ENCODE data around the gene ZBTB1. TPM values are rescaled to one million over a fixed set of nuclear protein-coding genes. Genes with fewer than 3 reads are reported as not detected.
A peak's percentile ranks its signal among the peaks of the same experiment; 100 is the strongest.
"Not testable (repeated sequence)": the region's sequence is repeated elsewhere in the genome, so short reads cannot be mapped to it uniquely, and the experiment has no call there.

ZBTB1 gene
- total and polyA plus RNA-seq, 9 of the 15 experiments (the other 6 are each of a cell fraction or from before 2014, with no cell fraction given): 2.3 to 16.5 (median 9.0) TPM

GRCh38 chr14:64558216-64558615 lies 53.6 kb downstream of the ZBTB1 start:
- POLR2A ChIA-PET; H4K20me1 ChIP-seq (replicated peaks; ENCODE audit: control insufficient read depth, insufficient read depth, low read length); FAIRE-seq; ATAC-seq; H3K79me2 ChIP-seq (ENCODE audit: control insufficient read depth, insufficient read depth, low read length); H3K4me3 ChIP-seq; H3K9ac ChIP-seq (ENCODE audit: insufficient read depth in 1 of 2, low read depth in 2 of 2, low read length in 2 of 2); H3K4me1 ChIP-seq (replicated peaks in 1 of 2; ENCODE audit: control insufficient read depth in 2 of 2, insufficient read depth in 2 of 2, low read length in 2 of 2); H3K9me3 ChIP-seq (replicated peaks; ENCODE audit: control insufficient read depth, insufficient read depth, low read depth, low read length); CTCF ChIA-PET (ENCODE audit: low intra/inter-chr PET ratio); in situ Hi-C loops (cut with MboI); H3K9me1 ChIP-seq (ENCODE audit: control insufficient read depth, insufficient read depth, low read length); H3K36me3 ChIP-seq (ENCODE audit: control insufficient read depth, insufficient read depth, low read length); BruUV-seq (replicated peaks); H2AFZ ChIP-seq (ENCODE audit: low read depth, low read length); DNase-seq (ENCODE audit: extremely low read depth in 1 of 4, low spot score in 3 of 4); H3K27ac ChIP-seq (ENCODE audit: extremely low read depth, low read depth, low read length); H3K4me2 ChIP-seq (ENCODE audit: insufficient read depth, low read length); intact Hi-C loops (cut with micrococcal nuclease): not testable (repeated sequence)
- H3K27me3 ChIP-seq (ENCODE audit: control insufficient read depth in 2 of 2, insufficient read depth in 2 of 2, low read length in 2 of 2): peaks cover 3 to 20% of the 10 kb centered on the region in 2 experiments; a peak in 3 of 5 replicates
- TF ChIP-seq ZNF121 (CRISPR knock-in tag; conservative IDR thresholded peaks at IDR 0.05): peak; percentile 37
- WGBS (ENCODE audit: insufficient coverage, low coverage, missing lambda C conversion rate): 0% methylated on average over 1 of the region's 2 CpGs

GRCh38 chr14:64561631-64562030 lies 57.1 kb downstream of the ZBTB1 start:
- Histone ChIP-seq H3K27ac (ENCODE audit: extremely low read depth, low read depth, low read length) (no peak overlapping the region), H4K20me1 (replicated peaks; ENCODE audit: control insufficient read depth, insufficient read depth, low read length) (no peaks in the 10 kb centered on the region), H2AFZ (ENCODE audit: low read depth, low read length) (no peak overlapping the region), H3K4me2 (ENCODE audit: insufficient read depth, low read length) (no peak overlapping the region), H3K9ac (ENCODE audit: insufficient read depth in 1 of 2, low read depth in 2 of 2, low read length in 2 of 2) (no peak overlapping the region), H3K79me2 (ENCODE audit: control insufficient read depth, insufficient read depth, low read length) (no peaks in the 10 kb centered on the region), H3K9me1 (ENCODE audit: control insufficient read depth, insufficient read depth, low read length) (no peaks in the 10 kb centered on the region), H3K9me3 (replicated peaks; ENCODE audit: control insufficient read depth, insufficient read depth, low read depth, low read length) (no peaks in the 10 kb centered on the region), H3K4me1 (replicated peaks in 1 of 2; ENCODE audit: control insufficient read depth in 2 of 2, insufficient read depth in 2 of 2, low read length in 2 of 2) (no peaks in the 10 kb centered on the region), H3K27me3 (ENCODE audit: control insufficient read depth in 2 of 2, insufficient read depth in 2 of 2, low read length in 2 of 2) (peaks cover 8 to 18% of the 10 kb centered on the region in 2 experiments; a peak in 4 of 5 replicates), H3K4me3 (no peak overlapping the region), H3K36me3 (ENCODE audit: control insufficient read depth, insufficient read depth, low read length) (no peaks in the 10 kb centered on the region)
- ChIA-PET POLR2A (no interaction called here), CTCF (ENCODE audit: low intra/inter-chr PET ratio) (no interaction called here)
- WGBS (ENCODE audit: insufficient coverage, low coverage, missing lambda C conversion rate): 5% methylated on average over 2 of the region's 2 CpGs
- BruUV-seq (replicated peaks): no TSS peak
- FAIRE-seq: no peak
- DNase-seq (ENCODE audit: extremely low read depth in 1 of 4, low spot score in 3 of 4): no peak
- ATAC-seq: no peak
- intact Hi-C loops (cut with micrococcal nuclease) (no loop called here), in situ Hi-C loops (cut with MboI) (no loop called here)
- TF ChIP-seq GTF2F1 (IDR thresholded peaks at IDR 0.05; ENCODE audit: low read depth, low read length): no peak
- TF ChIP-seq SMARCC2 (IDR thresholded peaks at IDR 0.05; ENCODE audit: low read depth): no peak
- TF ChIP-seq SREBF2 (CRISPR knock-in tag; IDR thresholded peaks at IDR 0.05): no peak
- no peak for TF ChIP-seq ZNF444 (CRISPR knock-in tag; IDR thresholded peaks at IDR 0.05)
- no peak for TF ChIP-seq HDAC2 (IDR thresholded peaks at IDR 0.05)
- no peak for TF ChIP-seq KLF1 (tag; IDR thresholded peaks at IDR 0.05)
- TF ChIP-seq DLX4 (CRISPR knock-in tag; IDR thresholded peaks at IDR 0.05): no peak
- TF ChIP-seq HNRNPK (IDR thresholded peaks at IDR 0.05; ENCODE audit: low read depth, low read length, poor library complexity, severe bottlenecking): no peak
- no peak for TF ChIP-seq ATF6 (CRISPR knock-in tag; IDR thresholded peaks at IDR 0.05)
- no peak for TF ChIP-seq FOXP4 (CRISPR knock-in tag; IDR thresholded peaks at IDR 0.05; ENCODE audit: borderline replicate concordance)
- no peak for TF ChIP-seq PHF20 (IDR thresholded peaks at IDR 0.05; ENCODE audit: partially characterized antibody)
- no peak for TF ChIP-seq BRD9 (IDR thresholded peaks at IDR 0.05; ENCODE audit: low read depth, partially characterized antibody)
